MM.1S (cell line): ENCODE results near the gene TRMT61B.

ENCODE experiments used
- CTCF ChIP-seq: fragments of 300-600 bp; sonication (generic); IDR thresholded peaks from 2 replicates; pipeline ENCODE4 v1.5.1; 2016; ENCODE audit warnings: antibody characterized with exemption, low read length, mixed read lengths
- EZH2 ChIP-seq: fragments of 300-600 bp; sonication (generic); optimal IDR thresholded peaks from 2 replicates; pipeline ENCODE3; 2017; ENCODE audit warnings: low read depth, mild to moderate bottlenecking, antibody characterized with exemption, low read length, mixed read lengths

- TF ChIP-seq EZH2: no peak
- no peak for TF ChIP-seq CTCF
These were observed 14.1 kb downstream of the TRMT61B start for GRCh38 chr2:28855977-28856376.
